SH-SY5Y (cell line): ENCODE results near the gene DHCR24.

Experiments
- GATA2 ChIP-seq: IDR thresholded peaks from 2 replicates; pipeline ENCODE4 v1.6.1; 2011; ENCODE audit warnings: mild to moderate bottlenecking, low read depth, low read length
- GATA3 ChIP-seq: IDR thresholded peaks from 2 replicates; pipeline ENCODE4 v1.6.1; 2011; ENCODE audit warnings: low read depth, mild to moderate bottlenecking, low read length, moderate library complexity

Gene DHCR24, protein sequence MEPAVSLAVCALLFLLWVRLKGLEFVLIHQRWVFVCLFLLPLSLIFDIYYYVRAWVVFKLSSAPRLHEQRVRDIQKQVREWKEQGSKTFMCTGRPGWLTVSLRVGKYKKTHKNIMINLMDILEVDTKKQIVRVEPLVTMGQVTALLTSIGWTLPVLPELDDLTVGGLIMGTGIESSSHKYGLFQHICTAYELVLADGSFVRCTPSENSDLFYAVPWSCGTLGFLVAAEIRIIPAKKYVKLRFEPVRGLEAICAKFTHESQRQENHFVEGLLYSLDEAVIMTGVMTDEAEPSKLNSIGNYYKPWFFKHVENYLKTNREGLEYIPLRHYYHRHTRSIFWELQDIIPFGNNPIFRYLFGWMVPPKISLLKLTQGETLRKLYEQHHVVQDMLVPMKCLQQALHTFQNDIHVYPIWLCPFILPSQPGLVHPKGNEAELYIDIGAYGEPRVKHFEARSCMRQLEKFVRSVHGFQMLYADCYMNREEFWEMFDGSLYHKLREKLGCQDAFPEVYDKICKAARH

DNA sequence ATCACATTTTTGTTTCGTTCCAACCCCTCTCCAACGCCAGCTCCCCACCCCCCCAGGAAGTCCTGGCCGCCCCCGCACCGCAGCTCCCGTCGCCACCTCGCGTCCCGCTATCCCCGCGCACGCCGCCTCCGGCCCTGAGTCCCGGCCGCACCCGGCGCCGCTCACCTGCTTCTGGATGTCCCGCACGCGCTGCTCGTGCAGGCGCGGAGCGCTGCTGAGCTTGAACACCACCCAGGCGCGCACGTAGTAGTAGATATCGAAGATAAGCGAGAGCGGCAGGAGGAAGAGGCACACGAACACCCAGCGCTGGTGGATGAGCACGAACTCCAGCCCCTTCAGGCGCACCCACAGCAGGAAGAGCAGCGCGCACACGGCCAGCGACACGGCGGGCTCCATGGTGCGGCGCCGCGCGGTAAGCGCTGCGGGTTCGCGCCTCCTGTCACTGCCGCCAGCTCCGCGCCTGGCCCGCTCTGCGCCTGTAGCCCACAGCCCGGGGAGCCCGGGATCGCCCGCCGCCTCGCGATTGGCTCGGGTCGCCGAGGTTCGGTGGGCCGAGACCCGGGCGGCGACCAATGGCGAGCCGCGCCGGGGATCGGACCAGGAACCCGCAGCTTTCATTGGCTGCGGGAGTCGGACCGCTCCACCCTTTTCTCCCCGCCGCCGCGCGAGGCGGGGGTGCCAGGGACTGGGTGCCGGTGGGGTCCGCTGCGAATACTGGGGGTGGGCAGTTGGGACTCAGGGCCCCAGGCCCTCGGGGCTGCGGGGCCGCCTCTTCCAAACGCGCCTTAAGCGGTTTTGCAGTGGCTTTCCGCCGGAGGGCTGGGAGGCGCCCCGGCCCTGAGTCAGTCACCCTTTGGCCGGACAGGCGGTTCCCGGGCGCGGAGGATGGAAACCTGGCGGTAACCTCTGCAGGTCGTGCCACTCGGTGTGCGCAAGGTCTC lies at the start of gene DHCR24:
TSS of gene DHCR24 (minus strand) at position 472 of the 941 bp plus-strand sequence. CDS start at position 396, 76 bp downstream.
- TF ChIP-seq GATA2 (peak; percentile 91), GATA3 (no peak)

DNA sequence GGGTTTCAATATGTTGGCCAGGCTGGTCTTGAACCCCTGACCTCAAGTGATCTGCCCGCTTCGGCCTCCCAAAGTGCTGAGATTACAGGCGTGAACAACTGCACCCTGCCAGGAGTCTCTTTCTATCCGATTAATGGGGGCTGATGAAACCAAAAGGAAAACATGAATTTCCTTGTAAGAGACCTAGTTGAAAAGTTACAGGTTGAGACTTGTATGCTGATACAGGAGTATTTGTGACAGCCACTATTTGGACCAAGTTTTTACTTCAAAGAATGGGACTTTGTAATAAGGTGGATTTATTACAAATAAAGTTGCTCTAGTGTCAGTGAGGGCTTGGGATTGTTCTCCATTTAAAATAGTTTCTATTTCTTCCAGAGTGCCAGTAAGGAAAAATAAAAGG lies 49.8 kb upstream of the DHCR24 start:
- no peak for TF ChIP-seq GATA2
- TF ChIP-seq GATA3: no peak

DNA sequence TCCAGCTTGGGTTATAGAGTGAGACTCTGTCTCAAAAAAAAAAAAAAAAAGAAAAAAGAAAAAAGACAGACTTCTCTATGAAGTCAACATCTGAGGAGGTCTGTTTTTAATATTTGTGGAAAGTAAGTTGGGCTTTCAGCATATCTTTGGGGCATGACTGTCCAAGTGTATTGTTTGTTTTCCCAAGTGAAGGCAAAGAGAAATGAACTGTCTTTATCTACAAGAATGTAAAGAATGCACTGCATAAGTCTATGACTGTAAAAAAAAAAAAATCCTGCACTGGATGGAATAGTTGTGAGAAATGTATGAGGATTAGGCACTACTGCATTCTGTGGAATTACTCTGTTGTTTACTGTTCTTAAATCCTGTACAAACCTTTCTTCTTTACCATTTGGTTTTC lies 47.9 kb upstream of the DHCR24 start:
- TF ChIP-seq GATA3: no peak
- no peak for TF ChIP-seq GATA2

DNA sequence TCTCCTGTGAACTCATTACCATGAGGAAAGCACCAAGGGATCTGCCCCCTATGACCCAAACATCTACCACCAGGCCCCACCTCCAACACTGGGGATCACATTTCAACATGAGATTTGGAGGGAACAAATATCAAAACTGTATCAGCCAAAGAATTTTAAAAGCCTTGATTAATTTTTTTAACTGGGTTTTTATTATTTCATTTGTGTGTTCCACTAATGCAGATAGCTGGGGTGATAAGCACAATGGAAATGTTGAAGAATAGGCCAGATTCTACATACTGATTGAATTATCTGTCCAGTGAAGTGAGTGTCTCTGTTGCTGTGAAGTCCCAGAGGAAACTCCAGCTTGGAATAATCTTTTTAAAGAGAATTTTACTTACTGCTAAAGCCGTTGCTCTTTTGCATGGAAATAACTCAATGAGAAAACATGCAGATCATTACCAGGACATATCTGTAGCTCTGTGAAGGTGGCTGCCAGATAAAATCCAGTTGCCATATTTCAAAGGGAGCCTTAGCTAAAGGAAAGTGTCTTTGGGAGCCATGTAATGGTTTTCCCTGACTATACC lies 44.4 kb upstream of the DHCR24 start:
- TF ChIP-seq GATA3: peak; percentile 14; the same call in 1 of the 2 replicates
- TF ChIP-seq GATA2: no peak

DNA sequence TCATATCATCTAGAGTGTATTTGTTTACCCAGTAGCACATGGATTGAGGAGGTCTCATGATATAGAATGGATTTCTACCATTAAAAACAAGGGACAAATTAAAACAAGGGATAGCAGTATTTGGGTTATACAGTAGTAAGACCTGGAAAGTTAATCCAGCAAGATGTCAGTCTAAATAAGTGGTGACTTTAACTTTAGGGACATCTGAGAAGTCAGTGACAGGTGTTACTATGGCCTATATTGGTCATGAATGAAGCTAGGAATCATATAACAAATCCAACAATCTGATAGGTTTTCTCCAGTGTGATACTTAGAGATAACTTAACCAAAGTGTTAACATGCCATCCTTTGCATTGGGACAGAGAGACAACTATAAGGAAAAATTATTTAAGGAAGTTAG lies 42.7 kb upstream of the DHCR24 start:
- TF ChIP-seq GATA3: no peak
- no peak for TF ChIP-seq GATA2

DNA sequence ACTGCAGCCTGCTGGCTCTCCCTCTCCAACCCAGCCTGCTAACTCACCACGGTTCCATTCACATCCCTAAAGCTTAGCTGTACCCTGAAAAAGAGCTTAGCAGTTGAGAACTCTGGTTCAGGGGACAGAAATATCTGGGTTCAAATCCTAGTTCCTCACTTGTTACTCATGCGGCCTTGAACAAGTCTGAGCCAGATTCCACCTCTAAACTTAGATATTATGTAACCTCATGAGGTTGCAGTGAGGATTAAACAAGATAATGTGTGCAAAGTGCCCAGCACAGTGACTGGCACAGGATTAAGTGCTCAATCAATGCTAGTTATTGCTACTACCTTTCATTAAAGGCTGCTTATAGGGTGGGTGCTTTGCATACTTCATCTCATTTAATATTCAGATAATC lies 41.3 kb upstream of the DHCR24 start:
- TF ChIP-seq GATA3 (no peak), GATA2 (no peak)

DNA sequence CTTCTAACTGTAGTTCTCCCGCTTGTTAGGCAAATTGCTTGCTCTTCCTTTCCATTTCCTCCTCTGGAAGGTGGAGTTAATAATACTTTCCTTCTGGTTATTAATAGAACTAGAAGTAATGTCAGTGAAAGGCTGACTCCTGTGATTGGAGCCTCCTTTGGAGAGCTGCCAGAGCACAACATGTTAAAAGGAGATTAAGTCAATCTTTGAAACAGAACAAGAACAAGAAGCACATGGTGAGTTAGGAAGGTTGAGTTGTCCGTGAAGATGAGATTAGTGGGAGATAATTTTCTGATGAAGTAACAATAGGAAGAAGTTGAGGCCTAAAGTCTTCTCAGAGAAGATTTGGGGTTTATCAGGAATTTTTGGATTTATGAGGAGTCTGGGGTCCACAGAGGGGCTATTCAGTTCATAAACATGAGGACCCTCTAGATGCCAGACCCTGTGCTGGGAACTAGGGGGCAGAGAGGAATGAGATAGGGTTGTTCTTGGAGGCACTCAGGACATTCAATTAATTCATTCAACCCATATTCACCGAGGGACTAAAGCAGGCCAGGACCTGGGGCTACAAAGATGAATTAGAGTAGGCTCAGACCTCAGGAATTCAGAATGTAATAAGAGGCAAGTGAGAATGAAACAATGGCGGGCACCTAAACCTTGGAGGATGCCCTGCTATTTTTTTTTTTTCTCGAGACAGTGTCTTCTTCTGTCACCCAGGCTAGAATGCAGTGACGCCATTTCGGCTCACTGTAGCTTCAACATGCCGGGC lies 40.7 kb upstream of the DHCR24 start:
- TF ChIP-seq GATA3: no peak
- TF ChIP-seq GATA2: no peak

DNA sequence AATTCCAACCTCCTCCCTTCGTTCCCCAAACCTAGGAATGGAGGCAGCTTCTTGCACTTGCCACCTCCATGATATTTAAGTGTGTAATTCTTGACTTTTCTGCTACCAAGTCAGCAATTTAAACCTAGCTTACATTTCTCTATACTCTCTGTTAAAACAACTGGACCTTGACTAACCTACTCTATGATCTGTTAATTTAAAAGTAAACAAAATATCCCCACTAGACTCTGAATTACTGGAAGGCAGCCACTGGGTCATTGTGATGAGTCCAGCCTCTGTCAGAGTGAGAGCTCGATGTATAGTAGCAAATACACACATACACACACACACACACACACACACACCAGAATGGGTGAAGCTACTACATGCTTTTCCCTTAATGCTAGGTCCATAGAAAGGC lies 40.0 kb upstream of the DHCR24 start:
- TF ChIP-seq GATA3 (no peak), GATA2 (no peak)

DNA sequence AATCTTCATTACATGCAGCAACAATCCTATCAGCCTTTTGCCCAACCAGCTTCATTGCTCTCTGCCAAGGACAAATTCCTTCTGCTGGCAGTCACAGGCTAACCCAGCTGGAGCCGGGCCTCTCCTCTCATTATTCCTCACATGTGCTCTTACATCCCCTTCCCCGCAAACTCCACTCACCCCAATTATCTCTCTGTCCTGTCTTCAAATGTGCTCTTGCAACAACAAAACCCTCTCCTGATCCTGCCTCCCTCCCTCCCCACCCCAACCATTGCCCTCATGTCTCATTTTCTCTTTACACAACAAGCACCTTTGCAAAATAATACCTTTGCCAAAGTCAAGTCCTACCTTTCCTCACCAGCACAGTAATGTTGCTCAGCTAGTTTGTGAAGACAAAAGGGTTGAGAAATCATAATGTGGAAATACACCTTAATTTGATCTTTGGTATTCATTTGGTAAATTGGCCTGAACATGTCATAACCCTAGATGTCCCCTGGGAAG lies 36.0 kb upstream of the DHCR24 start:
- TF ChIP-seq GATA2 (no peak), GATA3 (no peak)

DNA sequence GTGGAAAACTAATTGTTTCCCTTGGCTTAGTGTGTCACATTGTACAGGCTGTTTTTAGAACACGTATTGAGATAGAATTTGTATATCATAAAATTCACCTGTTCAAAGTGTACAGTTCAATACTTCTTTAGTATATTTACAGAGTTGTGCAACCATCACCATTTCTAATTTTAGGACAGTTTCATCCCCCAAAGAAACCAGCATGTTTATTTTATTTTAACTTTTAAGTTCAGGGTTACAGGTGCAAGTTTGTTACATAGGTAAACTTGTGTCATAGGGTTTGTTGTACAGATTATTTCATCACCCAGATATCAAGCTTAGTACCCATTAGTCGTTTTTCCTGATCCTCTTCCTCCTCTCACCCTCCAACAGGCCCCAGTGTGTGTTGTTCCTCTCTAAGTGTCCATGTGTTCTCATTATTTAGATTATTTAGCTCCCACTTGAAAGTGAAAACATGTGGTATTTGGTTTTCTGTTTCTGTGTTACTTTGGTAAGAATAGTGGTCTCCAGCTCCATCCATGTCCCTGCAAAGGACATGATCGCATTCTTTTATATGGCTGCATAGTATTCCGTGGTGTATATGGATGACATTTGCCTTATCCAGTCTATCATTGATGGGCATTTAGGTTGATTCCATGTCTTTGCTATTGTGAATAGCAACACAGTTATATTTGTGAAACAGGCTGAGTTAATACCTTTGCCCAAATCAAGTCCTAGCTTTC lies 35.2 kb upstream of the DHCR24 start:
- TF ChIP-seq GATA2 (no peak), GATA3 (no peak)

DNA sequence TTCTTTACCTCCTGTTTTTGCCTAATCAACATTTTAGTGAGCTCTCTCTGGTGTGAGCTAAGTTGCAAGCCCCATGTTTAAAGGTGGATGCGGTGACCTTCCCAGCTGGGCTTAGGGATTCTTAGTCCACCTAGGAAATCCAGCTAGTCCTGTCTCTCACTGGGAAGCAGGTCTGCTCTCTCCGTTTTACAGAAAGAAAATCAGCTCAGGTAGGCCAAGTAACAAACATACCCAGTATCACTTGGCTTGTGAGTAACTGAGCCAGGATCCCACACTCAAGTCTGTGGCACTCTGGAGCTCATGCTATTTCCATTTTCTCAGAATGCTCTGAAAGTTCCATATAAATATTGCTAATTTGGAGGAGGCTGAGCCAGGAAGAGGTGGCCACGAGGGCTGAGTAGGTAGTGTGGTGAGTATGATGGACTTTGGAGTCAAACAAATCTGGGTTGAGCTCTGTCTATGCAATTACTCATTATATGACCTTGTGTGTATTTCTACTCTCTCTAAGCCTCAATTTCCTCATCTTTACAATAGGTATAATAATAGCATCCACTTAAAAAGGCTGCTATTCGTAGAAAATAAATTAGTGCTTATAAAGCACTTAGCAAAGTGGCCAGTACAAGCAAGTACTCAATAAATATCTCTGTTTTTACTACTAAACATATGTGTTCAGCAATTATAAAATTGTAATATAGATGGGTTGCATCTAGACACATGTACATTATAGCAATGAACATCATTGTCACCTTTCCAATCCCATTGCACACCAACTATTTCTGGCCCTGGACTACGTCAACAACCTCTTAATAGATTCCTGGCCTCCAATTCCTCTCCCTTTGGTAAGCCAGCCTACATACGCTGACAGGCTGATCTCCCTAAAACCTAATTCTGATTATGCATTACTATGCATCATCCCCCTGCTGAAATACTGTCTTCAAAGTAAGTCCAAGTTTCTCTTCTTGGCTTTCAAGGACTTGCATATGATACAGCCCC lies 32.7 kb upstream of the DHCR24 start:
- TF ChIP-seq GATA3: no peak
- TF ChIP-seq GATA2: no peak

DNA sequence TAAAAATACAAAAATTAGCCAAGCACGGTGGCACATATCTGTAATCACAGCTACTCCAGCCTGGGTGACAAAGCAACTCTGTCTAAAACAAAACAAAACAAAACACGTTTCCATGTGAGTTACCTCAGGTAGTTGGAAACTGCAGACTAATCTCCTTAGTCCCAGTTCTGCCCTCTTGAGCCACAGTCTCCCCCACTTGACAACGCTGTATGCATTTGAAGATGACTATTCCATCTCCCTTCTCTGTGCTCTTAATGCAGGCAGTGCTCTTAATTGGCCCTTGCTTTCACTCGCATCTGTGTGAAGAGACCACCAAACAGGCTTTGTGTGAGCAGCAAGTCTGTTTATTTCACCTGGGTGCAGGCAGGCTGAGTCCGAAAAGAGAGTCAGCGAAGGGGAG lies 19.6 kb upstream of the DHCR24 start:
- TF ChIP-seq GATA2 (no peak), GATA3 (no peak)
